Kidney capillary endothelial cell (primary cell): ENCODE results near the gene ZNF708.
"Not testable (repeated sequence)": the region's sequence is repeated elsewhere in the genome, so short reads cannot be mapped to it uniquely, and the experiment has no call there.

Experiments
- DNase-seq: peaks from one replicate; pipeline ENCODE4 v3.0.0-alpha.2; 2018; ENCODE audit warnings: low spot score

Gene ZNF708

DNA sequence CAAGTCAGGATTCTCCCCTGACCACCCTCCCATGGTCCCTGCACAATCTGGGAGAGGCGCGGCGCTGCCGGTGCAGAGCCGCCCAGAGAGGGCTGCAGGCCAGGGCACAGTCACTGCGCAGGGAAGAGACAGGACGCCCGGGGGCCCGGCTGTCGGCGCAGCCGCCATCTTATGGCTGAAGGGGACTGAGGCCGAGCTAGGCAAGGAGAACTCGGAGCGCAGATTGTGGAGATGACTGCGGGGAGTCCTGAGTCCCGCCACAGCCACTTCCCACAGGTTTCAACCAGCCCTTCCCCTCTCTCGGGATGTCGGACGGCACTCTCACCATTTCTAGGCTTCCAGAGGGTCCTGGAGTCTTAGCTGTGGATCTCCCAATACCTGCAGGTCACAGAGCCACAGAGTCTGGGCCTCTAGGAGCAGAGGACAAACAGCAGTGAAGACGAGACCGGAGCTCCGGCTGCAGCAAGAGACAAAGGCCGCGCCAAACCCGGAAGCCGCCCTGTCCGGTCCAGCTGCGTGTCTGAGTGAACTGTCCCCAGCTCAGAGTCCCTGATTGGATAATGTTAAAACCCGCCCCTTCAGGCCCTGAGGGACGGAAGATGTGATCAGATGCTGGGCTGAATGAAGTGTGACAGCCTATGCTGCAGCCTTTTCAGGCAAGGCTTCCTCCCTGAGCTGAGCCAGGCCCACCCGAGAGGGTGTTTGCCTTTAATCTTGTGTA is at the start of gene ZNF708:
Gene ZNF708 (minus strand): TSS at position 526 of the 721 bp plus-strand sequence. CDS start 198 bp downstream, at position 328.
- peak; percentile 91 for DNase-seq

GRCh38 chr19:21362291-21362690 is 33.1 kb upstream of the ZNF708 start:
- DNase-seq, result no peak

- DNase-seq, result peak; percentile 89
Observed at GRCh38 chr19:21358768-21359451, 29.7 kb upstream of the ZNF708 start, which contains the start of gene ZNF738. TSS of gene ZNF738 (plus strand) at chr19:21359000. CDS start at chr19:21359141, 141 bp downstream.

- no peak for DNase-seq
Observed at GRCh38 chr19:21352830-21353229, 23.6 kb upstream of the ZNF708 start.

GRCh38 chr19:21344841-21345240 is 15.6 kb upstream of the ZNF708 start:
- not testable (repeated sequence) for DNase-seq

DNA sequence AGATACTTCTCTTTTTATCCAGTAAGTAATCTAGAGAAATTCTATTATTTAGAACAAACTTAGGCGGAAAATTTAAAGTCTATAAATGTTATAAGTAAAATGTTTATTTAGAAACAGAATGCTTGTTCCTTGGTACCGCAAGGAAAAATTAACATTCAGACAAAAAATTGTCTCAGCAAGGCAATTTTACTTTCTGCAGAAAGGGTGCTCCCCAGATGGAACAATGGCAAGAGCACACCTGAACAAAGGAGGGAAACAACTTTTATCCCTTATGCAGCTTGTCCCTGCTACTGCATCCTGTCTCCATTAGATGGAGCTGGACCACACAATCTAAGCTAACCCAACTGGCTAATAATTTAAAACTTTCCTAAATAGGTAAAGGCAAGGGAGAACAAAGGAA is 6.5 kb upstream of the ZNF708 start:
- no peak for DNase-seq

DNA sequence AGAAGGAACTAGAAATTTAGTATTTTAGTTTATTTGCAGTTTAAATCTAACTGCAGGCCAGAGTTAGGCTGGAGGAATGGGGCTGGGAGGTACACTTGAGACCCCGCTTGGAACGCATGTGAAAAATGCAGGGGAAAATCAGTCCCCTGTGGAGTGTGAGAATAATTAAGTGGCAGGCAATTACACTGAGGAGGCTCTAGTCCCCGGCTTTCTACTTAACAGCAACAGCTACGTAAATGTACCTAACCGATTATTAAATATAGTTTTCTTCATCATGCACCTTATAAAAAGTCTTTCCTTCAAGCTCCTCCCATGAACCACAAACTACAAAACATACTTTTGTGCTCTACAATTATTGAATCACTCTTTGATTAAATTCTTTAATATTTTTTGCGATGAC is 804 bp downstream of the ZNF708 start:
- no peak for DNase-seq

DNA sequence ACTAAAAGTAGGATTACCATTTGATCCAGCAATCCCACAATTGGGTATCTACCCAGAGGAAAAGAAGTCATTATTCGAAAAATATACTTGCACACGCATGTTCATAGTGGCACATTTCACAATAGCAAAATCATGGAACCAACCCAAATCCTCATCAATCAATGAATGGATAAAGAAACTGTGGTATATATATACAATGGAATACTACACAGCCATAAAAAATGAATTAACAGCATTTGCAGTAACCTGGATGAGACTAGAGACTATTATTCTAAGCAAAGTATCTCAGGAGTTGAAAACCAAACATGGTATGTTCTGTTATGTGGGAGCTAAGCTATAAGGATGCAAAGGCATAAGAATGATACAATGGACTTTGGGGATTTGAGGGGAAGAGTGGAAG is 3.0 kb downstream of the ZNF708 start:
- no peak for DNase-seq

DNA sequence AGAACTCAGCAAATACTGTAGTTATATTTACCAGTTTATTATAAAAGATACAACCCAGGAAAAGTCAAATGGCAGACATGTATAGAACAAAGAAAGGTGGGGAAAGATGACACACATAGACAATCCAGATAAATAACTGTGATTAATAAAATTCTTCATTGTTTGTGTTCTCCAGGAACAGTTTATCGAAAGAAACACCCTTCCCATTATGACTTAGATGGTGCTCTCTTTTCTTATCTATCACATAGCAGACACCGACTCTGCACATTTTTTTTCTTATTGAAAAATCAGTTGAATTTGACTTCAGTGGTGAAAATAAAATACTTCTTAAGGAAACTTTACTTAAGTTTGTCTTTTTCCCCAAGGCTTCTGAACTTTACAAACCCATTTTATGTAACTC is 6.2 kb downstream of the ZNF708 start:
- DNase-seq, result no peak

GRCh38 chr19:21322528-21322927 is 6.7 kb downstream of the ZNF708 start:
- no peak for DNase-seq

DNA sequence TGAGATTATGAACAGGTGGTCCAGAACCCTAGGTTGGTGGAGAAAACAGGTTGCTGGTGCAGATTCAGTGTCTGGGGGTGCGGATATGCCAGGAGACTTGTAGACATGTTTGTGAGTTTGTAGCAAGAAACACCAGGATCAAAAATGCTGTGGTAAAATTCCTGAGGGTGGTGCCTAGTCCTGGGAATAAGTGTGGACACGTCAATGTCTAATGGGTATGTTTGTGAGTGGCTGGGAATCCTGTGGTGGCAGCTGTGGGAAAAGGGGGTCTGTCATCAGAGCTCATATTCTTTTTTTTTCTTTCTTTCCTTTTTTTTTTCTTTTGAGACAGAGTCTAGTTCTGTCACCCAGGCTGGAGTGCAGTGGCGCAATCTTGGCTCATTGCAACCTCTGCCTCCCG is 7.2 kb downstream of the ZNF708 start:
- DNase-seq, result no peak

DNA sequence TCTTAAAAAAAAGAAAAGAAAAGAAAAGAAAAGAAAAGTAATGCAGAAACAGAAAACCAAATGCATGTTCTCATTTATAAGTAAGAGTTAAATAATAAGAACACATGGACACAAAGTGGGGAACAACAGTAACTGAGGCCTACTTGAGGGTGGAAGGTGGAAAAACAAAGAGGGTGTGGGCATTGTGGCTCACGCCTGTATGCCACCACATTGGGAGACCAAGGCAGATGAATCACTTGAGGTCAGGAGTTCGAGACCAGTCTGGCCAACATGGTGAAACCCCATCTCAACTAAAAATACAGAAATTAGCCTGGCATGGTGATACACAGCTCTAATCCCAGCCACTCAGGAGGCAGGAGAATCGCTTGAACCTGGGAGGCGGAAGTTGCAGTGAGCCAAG is 8.1 kb downstream of the ZNF708 start:
- DNase-seq, result no peak

DNA sequence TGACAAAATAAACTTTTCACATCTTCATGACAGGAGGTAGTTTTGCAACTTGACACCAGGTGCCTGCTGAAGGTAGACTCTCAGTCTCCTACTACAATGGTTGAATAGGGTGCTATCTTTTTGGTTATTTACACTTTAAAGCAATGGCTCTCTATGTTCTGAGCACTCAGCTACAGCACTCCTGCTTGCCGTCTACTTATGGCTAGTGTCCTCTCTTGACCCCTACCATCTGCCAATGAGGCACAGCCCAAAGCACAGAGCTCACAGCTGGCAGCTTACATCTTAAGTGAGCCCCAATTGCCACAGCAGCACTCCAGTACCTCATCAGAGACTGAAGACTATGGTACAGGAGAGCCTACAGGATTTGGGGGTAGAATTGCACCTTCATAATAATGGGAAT is 11.4 kb downstream of the ZNF708 start:
- no peak for DNase-seq

DNA sequence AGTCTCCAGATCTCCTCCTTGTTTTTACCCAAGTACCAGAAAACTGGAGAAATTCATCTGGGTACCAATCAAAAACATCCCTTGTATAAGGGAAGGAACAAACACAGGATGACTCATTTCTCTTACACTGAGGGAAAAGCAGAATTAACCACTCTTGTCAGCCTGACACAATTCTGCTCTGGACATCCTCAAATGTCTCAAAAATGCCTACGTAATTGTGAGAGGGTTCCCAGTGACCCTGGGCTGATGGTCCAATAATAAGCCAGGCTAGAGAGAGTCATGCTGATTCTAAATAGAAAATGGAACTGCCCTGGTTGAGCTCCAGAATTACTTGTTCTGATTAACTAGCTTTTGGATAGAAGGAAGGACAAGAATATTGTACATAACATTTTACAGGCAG is 14.5 kb downstream of the ZNF708 start:
- no peak for DNase-seq

GRCh38 chr19:21312807-21313206 is 16.4 kb downstream of the ZNF708 start:
- DNase-seq, result not testable (repeated sequence)

GRCh38 chr19:21308773-21309172 is 20.4 kb downstream of the ZNF708 start:
- no peak for DNase-seq

DNA sequence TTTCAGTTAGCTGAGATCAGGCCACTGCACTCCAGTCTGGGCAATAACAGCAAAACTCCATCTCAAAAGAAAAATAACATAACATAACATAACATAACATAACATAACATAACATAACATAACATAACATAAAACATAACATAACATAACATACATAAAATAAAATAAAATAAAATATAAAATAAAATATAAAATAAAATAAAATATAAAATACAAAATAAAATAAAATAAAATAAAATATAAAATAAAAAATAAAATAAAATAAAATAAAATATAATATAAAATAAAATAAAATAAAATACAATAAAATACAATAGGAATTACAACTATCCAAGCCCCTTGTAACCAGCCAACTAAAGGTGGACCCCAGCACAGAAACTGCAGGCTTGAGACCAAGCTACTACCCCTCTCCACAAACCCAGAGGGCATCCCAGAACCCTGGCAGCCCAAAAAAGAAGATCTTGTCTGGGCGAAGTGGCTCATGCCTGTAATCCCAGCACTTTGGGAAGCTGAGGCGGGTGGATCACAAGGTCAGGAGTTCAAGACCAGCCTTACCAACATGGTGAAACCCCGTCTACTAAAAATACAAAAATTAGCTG is 22.2 kb downstream of the ZNF708 start:
- DNase-seq, result not testable (repeated sequence)

DNA sequence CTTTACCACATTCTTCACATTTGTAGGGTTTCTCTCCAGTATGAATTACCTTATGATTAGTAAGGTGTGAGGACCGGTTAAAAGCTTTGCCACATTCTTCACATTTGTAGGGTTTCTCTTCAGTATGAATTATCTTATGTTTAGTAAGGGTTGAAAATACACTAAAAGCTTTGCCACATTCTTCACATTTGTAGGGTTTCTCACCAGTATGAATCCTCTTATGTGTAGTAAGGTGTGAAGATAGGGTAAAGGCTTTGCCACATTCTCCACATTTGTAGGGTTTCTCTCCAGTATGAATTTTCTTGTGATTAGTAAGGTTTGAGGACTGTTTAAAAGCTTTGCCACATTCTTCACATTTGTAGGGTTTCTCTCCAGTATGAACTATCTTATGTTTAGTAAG is 35.4 kb downstream of the ZNF708 start:
- not testable (repeated sequence) for DNase-seq

- no peak for DNase-seq
Observed at GRCh38 chr19:21269813-21270212, 59.4 kb downstream of the ZNF708 start.

DNA sequence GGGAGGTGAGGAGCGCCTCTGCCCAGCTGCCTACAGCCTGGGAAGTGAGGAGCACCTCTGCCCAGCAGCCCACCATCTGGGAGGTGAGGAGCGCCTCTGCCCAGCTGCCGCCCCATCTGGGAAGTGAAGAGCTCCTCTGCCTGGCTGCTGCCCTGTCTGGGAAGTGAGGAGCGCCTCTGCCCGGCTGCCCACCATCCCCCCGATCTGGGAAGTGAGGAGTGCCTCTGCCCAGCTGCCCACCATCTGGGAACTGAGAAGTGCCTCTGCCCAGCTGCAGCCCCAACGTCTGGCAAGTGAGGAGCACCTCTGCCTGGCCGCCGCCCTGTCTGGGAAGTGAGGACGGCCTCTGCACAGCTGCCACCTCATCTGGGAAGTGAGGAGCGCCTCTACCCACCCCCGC is 64.3 kb downstream of the ZNF708 start:
- DNase-seq, result no peak

- no peak for DNase-seq
Observed at GRCh38 chr19:21264416-21264815, 64.8 kb downstream of the ZNF708 start.

DNA sequence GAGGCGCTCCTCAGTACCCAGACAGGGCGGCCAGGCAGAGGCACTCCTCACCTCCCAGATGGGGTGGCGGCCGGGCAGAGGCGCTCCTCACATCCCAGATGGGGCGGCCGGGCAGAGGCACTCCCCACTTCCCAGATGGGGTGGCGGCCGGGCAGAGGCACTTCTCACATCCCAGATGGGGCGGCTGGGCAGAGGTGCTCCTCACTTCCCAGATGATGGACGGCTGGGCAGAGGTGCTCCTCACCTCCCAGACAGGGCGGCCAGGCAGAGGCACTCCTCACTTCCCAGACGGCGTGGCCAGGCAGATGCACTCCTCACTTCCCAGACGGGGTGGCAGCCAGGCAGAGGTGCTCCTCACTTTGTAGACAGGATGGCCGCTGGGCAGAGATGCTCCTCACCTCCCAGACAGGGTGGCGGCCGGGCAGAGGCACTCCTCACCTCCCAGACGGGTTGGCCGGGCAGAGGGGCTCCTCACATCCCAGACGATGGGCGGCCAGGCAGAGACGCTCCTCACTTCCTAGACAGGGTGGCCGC is 68.3 kb downstream of the ZNF708 start:
- not testable (repeated sequence) for DNase-seq
